CD4-positive, alpha-beta T cell treated with Interleukin-15 for 1 hour (primary cell): Measurements from ENCODE around the gene TK2.
A peak's percentile ranks its signal among the peaks of the same experiment; 100 is the strongest.
"Not testable (repeated sequence)": the region's sequence is repeated elsewhere in the genome, so short reads cannot be mapped to it uniquely, and the experiment has no call there.

Experiments used
- DNase-seq: peaks from one replicate; pipeline ENCODE4 v3.0.0-alpha.2; 2020

Gene TK2

GRCh38 chr16:66501563-66501962 is 48.4 kb downstream of the TK2 start:
- DNase-seq: not testable (repeated sequence)

GRCh38 chr16:66497921-66498320 is 52.0 kb downstream of the TK2 start:
- DNase-seq: not testable (repeated sequence)

GRCh38 chr16:66496226-66496625 is 53.7 kb downstream of the TK2 start:
- not testable (repeated sequence) for DNase-seq

GRCh38 chr16:66495440-66495839 is 54.5 kb downstream of the TK2 start:
- no peak for DNase-seq

GRCh38 chr16:66494916-66495315 is 55.0 kb downstream of the TK2 start:
- no peak for DNase-seq

- no peak for DNase-seq
These were observed 56.2 kb downstream of the TK2 start for GRCh38 chr16:66493490-66494401.

- no peak for DNase-seq
These were observed 58.2 kb downstream of the TK2 start for GRCh38 chr16:66491716-66492064.

GRCh38 chr16:66490774-66491715 is 58.9 kb downstream of the TK2 start:
- DNase-seq: no peak

- no peak for DNase-seq
These were observed 60.1 kb downstream of the TK2 start for GRCh38 chr16:66489818-66490217.

GRCh38 chr16:66489385-66489784 is 60.5 kb downstream of the TK2 start:
- no peak for DNase-seq

- no peak for DNase-seq
These were observed 61.4 kb downstream of the TK2 start for GRCh38 chr16:66488505-66488904.

- no peak for DNase-seq
These were observed 62.2 kb downstream of the TK2 start for GRCh38 chr16:66487580-66488275.

- no peak for DNase-seq
These were observed 62.9 kb downstream of the TK2 start for GRCh38 chr16:66486773-66487579.

GRCh38 chr16:66486199-66486772 is 63.6 kb downstream of the TK2 start:
- no peak for DNase-seq

GRCh38 chr16:66485376-66485775 is 64.5 kb downstream of the TK2 start:
- DNase-seq: no peak

- DNase-seq: no peak
These were observed 65.3 kb downstream of the TK2 start for GRCh38 chr16:66484453-66485213.

GRCh38 chr16:66483689-66484452 is 66.1 kb downstream of the TK2 start:
- DNase-seq: peak; percentile 73

- DNase-seq: no peak
These were observed 68.0 kb downstream of the TK2 start for GRCh38 chr16:66481943-66482390.

- DNase-seq: no peak
These were observed 68.6 kb downstream of the TK2 start for GRCh38 chr16:66481081-66481942.
